ENCODE data around the gene NWD2. TPM values are rescaled to one million over a fixed set of nuclear protein-coding genes. Genes with fewer than 3 reads are reported as not detected.
"Not testable (repeated sequence)": the region's sequence is repeated elsewhere in the genome, so short reads cannot be mapped to it uniquely, and the experiment has no call there.

NWD2 gene
- total and polyA plus RNA-seq, 10 of the 15 experiments (the other 5 are each of a cell fraction or from before 2014, with no cell fraction given) = not detected

- H3K36me3 ChIP-seq (ENCODE audit: control insufficient read depth in 2 of 2, insufficient read depth in 2 of 2, low read length in 1 of 2); H3K4me1 ChIP-seq (ENCODE audit: control insufficient read depth, insufficient read depth, low read length); POLR2A ChIA-PET; H2AFZ ChIP-seq (ENCODE audit: control insufficient read depth, low read depth, low read length); H3K27ac ChIP-seq (ENCODE audit: control insufficient read depth, insufficient read depth); DNase-seq (ENCODE audit: low read depth, low spot score); H3K9ac ChIP-seq (ENCODE audit: control insufficient read depth, insufficient read depth, low read length); SMC1A ChIA-PET (ENCODE audit: uncharacterized antibody, unreplicated experiment); FAIRE-seq; ATAC-seq; H3K9me3 ChIP-seq (replicated peaks; ENCODE audit: control insufficient read depth, insufficient read depth, low read length); H3K27me3 ChIP-seq (replicated peaks in 1 of 2; ENCODE audit: control insufficient read depth in 2 of 2, insufficient read depth in 2 of 2, low read length in 1 of 2); H3K4me3 ChIP-seq; H3K79me2 ChIP-seq (ENCODE audit: control insufficient read depth, insufficient read depth, low read length); BruUV-seq (replicated peaks); H4K20me1 ChIP-seq (ENCODE audit: control insufficient read depth, insufficient read depth); in situ Hi-C loops (cut with MboI); intact Hi-C loops (cut with micrococcal nuclease; ENCODE audit: unreplicated experiment); H3K4me2 ChIP-seq (ENCODE audit: control insufficient read depth, insufficient read depth): not testable (repeated sequence)
- ChIA-PET RAD21 (ENCODE audit: unreplicated experiment) (interaction anchor here (0.6 kb wide), 1 partner anchor 1657 kb away, joined by 3 read pairs; no protein-coding TSS in a partner anchor), CTCF (interaction anchor here (0.9 kb wide), 1 partner anchor 20 kb away, joined by 3 read pairs; no protein-coding TSS in a partner anchor)
- WGBS (ENCODE audit: insufficient coverage, insufficient replicate concordance, low lambda C conversion rate, missing lambda C conversion rate) = 17% methylated on average over 9 of the region's 9 CpGs
These were observed 163.6 kb downstream of the NWD2 start for GRCh38 chr4:37407938-37408826.

GRCh38 chr4:37413612-37414011 is 169.1 kb downstream of the NWD2 start:
- H3K4me1 ChIP-seq (ENCODE audit: control insufficient read depth, insufficient read depth, low read length); H3K4me2 ChIP-seq (ENCODE audit: control insufficient read depth, insufficient read depth); POLR2A ChIA-PET; H3K9ac ChIP-seq (ENCODE audit: control insufficient read depth, insufficient read depth, low read length); in situ Hi-C loops (cut with MboI); H2AFZ ChIP-seq (ENCODE audit: control insufficient read depth, low read depth, low read length); BruUV-seq (replicated peaks); H3K4me3 ChIP-seq; intact Hi-C loops (cut with micrococcal nuclease; ENCODE audit: unreplicated experiment); ATAC-seq; H4K20me1 ChIP-seq (ENCODE audit: control insufficient read depth, insufficient read depth); H3K36me3 ChIP-seq (ENCODE audit: control insufficient read depth in 2 of 2, insufficient read depth in 2 of 2, low read length in 1 of 2); H3K27ac ChIP-seq (ENCODE audit: control insufficient read depth, insufficient read depth); FAIRE-seq; RAD21 ChIA-PET (ENCODE audit: unreplicated experiment); H3K9me3 ChIP-seq (replicated peaks; ENCODE audit: control insufficient read depth, insufficient read depth, low read length); DNase-seq (ENCODE audit: low read depth, low spot score); H3K27me3 ChIP-seq (replicated peaks in 1 of 2; ENCODE audit: control insufficient read depth in 2 of 2, insufficient read depth in 2 of 2, low read length in 1 of 2); SMC1A ChIA-PET (ENCODE audit: uncharacterized antibody, unreplicated experiment); H3K79me2 ChIP-seq (ENCODE audit: control insufficient read depth, insufficient read depth, low read length): not testable (repeated sequence)
- CTCF ChIA-PET = interaction anchor here (1.4 kb wide), 1 partner anchor 14 kb away, joined by 3 read pairs; no protein-coding TSS in a partner anchor
- 60% methylated on average over 2 of the region's 2 CpGs for WGBS (ENCODE audit: insufficient coverage, insufficient replicate concordance, low lambda C conversion rate, missing lambda C conversion rate)
